Stomach (tissue), 9 donors: ENCODE data around the gene DGKQ. TPM values are rescaled to one million over a fixed set of nuclear protein-coding genes. Genes with fewer than 3 reads are reported as not detected.

Experiments used
- DNase-seq, 2 donors: peaks; one replicate each; pipeline versions ENCODE4 v3.0.0 to v3.0.0-alpha.2; 2013 to 2019
- H3K27ac ChIP-seq, 5 donors: fragments of 200-600 bp in 4 of 5; sonication (generic) in 4 of 5; one replicate each; pipeline ENCODE4 v1.5.1; 2013 to 2019; ENCODE audit warnings: mild to moderate bottlenecking in 1 of 5, moderate library complexity in 1 of 5
- H3K27me3 ChIP-seq, 3 donors: fragments of 200-600 bp; sonication (generic); one replicate each; pipeline ENCODE4 v1.5.1; 2017 to 2019; ENCODE audit warnings: mixed run types in 1 of 3
- H3K36me3 ChIP-seq, 4 donors: fragments of 200-600 bp; sonication (generic); 1 replicate in 3 of 4; 2 replicates in 1 of 4; pipeline ENCODE4 v1.5.1; 2016 to 2019
- H3K4me1 ChIP-seq, 4 donors: fragments of 200-600 bp; sonication (generic); one replicate each; pipeline ENCODE4 v1.5.1; 2016 to 2019
- H3K4me3 ChIP-seq, 4 donors: fragments of 200-600 bp; sonication (generic) in 3 of 4; one replicate each; pipeline ENCODE4 v1.5.1; 2016 to 2019; ENCODE audit warnings: mild to moderate bottlenecking in 1 of 4
- H3K9me3 ChIP-seq, 4 donors: fragments of 200-600 bp; sonication (generic); one replicate each; pipeline ENCODE4 v1.5.1; 2016 to 2019
- EP300 ChIP-seq: sonication (generic); formaldehyde crosslinking; IDR thresholded peaks from one replicate; pipeline ENCODE4 v1.6.1; 2017; ENCODE audit warnings: antibody characterized with exemption
- POLR2A ChIP-seq, 4 donors: fragments of 450-650 bp; IDR thresholded peaks; one replicate each; pipeline ENCODE4 v1.6.1; 2016; ENCODE audit warnings: antibody characterized with exemption in 4 of 4, control low read depth in 2 of 4, mild to moderate bottlenecking in 1 of 4, moderate library complexity in 1 of 4
- POLR2AphosphoS5 ChIP-seq, 3 donors: sonication (generic); formaldehyde crosslinking; IDR thresholded peaks; one replicate each; pipeline ENCODE4 v1.6.1; 2016; ENCODE audit warnings: antibody characterized with exemption in 3 of 3
- WGBS, 5 donors: extraction: QIAGEN DNeasy Blood & Tissue Kit in 3 of 5; methylation state at CpG; one replicate each; pipeline versions ENCODE4 v1.1.5 to v1.1.7; 2013 to 2018; 5-methylcytosine and 5-hydroxymethylcytosine counted together
- intact Hi-C: fragments of 100-400 bp; cut with DNase I; formaldehyde crosslinking; loops from one replicate; pipeline ENCODE4 v1.15.1; 2023; ENCODE audit warnings: low total_unique reads
- polyA plus RNA-seq, 3 donors: library from polyadenylated mRNA; stranded (reverse); fragments of 200-250 nt; gene quantifications; one replicate each; pipeline ENCODE4 v1.2.3, GENCODE V29; 2013
- total RNA-seq, 5 donors: library from RNA; depleted of rRNA; stranded (reverse); fragments of >200 nt; gene quantifications; one replicate each; pipeline versions ENCODE4 v1.1.0 to v1.2.3, GENCODE V29; 2014 to 2016
- TF ChIP-seq, protein P1 (sequence below), 7 experiments: fragments of 450-650 bp in 4 of 7; fragments of 200-600 bp in 3 of 7; sonication (generic) in 3 of 7; IDR thresholded peaks; one replicate each; pipeline ENCODE4 v1.5.1; 2016 to 2019; ENCODE audit warnings: antibody characterized with exemption in 7 of 7, control low read depth in 2 of 7, mild to moderate bottlenecking in 1 of 7
- donor health status: healthy with polysubstance abuse.
- donor health status: Bipolar disorder and iron deficiency.
- donor health status: healthy.

The DGKQ gene
- total and polyA plus RNA-seq, 8 donors, result 3.8 to 176 (median 7.3) TPM

DNA sequence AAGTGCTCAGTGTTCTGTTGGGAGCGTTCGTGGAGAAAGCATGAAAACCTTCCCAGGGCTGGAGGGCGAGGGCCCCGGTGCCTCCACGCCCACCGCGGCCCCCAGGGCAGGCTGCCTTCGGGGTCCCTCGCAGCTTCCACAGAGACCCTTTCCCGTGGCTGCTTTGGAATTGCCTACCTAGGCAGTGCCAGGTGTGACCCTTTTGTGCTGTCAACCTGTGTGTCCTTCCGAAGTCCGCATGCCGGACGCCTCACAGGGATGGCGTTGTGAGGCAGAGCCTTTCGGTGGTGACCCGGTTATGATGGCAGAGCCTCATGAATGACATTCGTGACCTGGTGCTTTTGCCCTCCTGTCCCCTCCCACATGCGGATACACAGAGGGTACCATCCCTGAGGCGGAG, 23.7 kb downstream of the DGKQ start:
- no peak overlapping the region for H3K27ac ChIP-seq
- peaks cover 9 to 42% (median 33%) of the 10 kb centered on the region in 4 donors for H3K36me3 ChIP-seq
- no peaks in the 10 kb centered on the region for H3K9me3 ChIP-seq
- H3K4me3 ChIP-seq, result no peak overlapping the region
- TF ChIP-seq EP300 (no peak), POLR2A (IDR thresholded peaks at IDR 0.05) (no peak), POLR2AphosphoS5 (IDR thresholded peaks at IDR 0.05) (no peak)
- TF ChIP-seq, protein P1, sequence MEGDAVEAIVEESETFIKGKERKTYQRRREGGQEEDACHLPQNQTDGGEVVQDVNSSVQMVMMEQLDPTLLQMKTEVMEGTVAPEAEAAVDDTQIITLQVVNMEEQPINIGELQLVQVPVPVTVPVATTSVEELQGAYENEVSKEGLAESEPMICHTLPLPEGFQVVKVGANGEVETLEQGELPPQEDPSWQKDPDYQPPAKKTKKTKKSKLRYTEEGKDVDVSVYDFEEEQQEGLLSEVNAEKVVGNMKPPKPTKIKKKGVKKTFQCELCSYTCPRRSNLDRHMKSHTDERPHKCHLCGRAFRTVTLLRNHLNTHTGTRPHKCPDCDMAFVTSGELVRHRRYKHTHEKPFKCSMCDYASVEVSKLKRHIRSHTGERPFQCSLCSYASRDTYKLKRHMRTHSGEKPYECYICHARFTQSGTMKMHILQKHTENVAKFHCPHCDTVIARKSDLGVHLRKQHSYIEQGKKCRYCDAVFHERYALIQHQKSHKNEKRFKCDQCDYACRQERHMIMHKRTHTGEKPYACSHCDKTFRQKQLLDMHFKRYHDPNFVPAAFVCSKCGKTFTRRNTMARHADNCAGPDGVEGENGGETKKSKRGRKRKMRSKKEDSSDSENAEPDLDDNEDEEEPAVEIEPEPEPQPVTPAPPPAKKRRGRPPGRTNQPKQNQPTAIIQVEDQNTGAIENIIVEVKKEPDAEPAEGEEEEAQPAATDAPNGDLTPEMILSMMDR (IDR thresholded peaks at IDR 0.05), result no peak
- WGBS, 5 donors, result 91 to 94% (median 93%) methylated on average over 17 to 20 of the region's 20 CpGs
- no peaks in the 10 kb centered on the region for H3K27me3 ChIP-seq
- DNase-seq, result no peak
- peaks cover 0 to 25% (median 4%) of the 10 kb centered on the region in 4 donors for H3K4me1 ChIP-seq
- intact Hi-C loops, result no loop called here

DNA sequence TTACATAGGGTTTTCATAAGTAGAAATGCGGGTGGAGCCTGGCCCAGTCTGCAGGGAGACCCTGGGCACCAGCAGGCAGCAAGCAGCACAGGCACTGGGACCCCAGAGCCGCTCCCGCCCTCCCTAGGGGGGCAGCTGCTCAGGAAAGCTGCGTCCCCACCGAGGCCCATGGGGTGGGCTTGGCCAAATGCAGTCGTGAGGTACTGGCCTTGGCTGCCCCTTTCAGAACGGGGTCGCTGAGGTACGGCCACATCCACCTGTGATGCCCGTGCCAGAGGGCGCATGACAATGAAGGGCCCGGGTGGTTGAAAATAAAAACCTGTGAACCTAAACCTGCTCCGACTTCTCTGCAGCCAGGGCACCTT, 24.5 kb downstream of the DGKQ start:
- Histone ChIP-seq H3K9me3 (no peaks in the 10 kb centered on the region), H3K36me3 (peaks cover 9 to 39% (median 29%) of the 10 kb centered on the region in 4 donors), H3K4me3 (no peak overlapping the region), H3K4me1 (peaks cover 0 to 25% (median 4%) of the 10 kb centered on the region in 4 donors), H3K27me3 (no peaks in the 10 kb centered on the region), H3K27ac (no peak overlapping the region)
- 90 to 97% (median 92%) methylated on average over 13 of the region's 13 CpGs for WGBS, 5 donors
- no peak for DNase-seq
- intact Hi-C loops, result no loop called here
- no peak for TF ChIP-seq POLR2A (IDR thresholded peaks at IDR 0.05)
- TF ChIP-seq, protein P1 (IDR thresholded peaks at IDR 0.05), result no peak
- TF ChIP-seq EP300, result no peak
- no peak for TF ChIP-seq POLR2AphosphoS5 (IDR thresholded peaks at IDR 0.05)

DNA sequence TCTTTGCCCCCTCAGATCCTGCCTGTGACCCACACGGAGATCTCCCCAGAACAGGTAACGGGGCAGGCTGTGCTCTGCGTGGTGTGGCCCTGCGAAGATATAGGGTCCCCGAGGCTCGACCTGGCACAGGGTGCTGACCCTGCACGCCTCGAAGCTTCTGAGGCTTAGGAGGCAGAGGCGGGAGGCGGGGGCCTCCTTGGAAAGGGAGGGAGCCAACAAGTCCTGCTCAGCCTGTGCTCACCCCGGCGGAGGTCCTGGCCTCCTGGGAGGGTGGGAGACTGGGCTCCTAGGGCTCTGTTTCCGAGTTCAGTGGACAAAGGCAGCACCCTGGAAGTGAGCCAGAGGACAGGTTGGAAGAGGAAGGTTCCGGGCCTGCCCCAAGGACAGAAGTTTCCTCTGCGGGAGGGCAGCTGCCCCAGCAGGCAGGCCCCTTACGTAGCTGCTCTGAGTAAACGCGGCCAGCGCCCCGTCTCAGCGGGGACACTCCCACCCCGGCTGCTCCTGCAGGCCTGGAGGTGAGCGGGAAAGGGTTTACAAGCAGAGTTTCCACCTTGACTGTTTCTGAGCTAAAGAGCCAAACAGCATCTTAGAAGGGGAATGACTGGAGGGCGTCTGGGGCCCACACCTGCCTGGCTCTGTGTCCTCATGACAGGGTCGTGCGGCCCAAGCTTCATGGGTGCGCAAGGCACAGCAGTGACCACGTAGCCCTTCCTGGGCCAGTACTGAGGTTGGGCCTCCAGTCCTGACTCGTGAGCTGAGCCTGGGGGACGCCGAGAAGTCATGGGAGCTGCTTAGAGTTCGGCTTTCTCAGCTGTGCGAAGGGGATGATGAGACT, 25.1 kb downstream of the DGKQ start:
- WGBS, 5 donors, result 61 to 84% (median 70%) methylated on average over 23 to 33 of the region's 33 CpGs
- peak; percentile 47 to 74 for DNase-seq

DNA sequence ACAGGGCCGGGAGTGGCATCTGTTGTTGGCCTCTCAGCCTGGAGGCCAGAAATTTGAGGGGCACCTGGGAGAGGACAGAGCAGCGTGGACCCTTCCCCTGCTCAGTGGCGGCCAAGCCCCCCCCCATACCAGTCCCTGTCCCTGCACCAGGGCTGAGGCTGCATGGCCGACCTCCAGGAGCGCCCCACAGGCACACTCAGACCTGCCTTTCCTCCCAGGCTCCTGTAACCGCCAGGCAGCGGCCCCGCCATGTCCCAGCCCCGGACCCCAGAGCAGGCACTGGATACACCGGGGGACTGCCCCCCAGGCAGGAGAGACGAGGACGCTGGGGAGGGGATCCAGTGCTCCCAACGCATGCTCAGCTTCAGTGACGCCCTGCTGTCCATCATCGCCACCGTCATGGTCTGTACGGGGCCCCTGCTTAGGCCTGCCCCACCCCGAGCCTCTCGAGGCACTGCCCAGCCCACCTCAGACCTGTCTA, 25.8 kb downstream of the DGKQ start:
- 91 to 100% (median 94%) methylated on average over 9 to 19 of the region's 19 CpGs for WGBS, 5 donors
- no peak overlapping the region for H3K4me3 ChIP-seq
- H3K9me3 ChIP-seq, result no peaks in the 10 kb centered on the region
- no peak overlapping the region for H3K27ac ChIP-seq
- peak in 1 of 2 donors; percentile 3 for DNase-seq
- H3K36me3 ChIP-seq, result peaks cover 9 to 35% (median 24%) of the 10 kb centered on the region in 4 donors
- TF ChIP-seq POLR2AphosphoS5 (IDR thresholded peaks at IDR 0.05) (no peak), POLR2A (IDR thresholded peaks at IDR 0.05) (no peak), EP300 (no peak)
- TF ChIP-seq, protein P1 (IDR thresholded peaks at IDR 0.05), result no peak
- intact Hi-C loops, result no loop called here
- H3K4me1 ChIP-seq, result peaks cover 0 to 25% (median 4%) of the 10 kb centered on the region in 4 donors
- H3K27me3 ChIP-seq, result no peaks in the 10 kb centered on the region

More for the DNA sequence above, 25.1 kb downstream of the DGKQ start:
- H3K27ac ChIP-seq, result no peak overlapping the region
- peaks cover 9 to 39% (median 30%) of the 10 kb centered on the region in 4 donors for H3K36me3 ChIP-seq
- no peaks in the 10 kb centered on the region for H3K27me3 ChIP-seq
- TF ChIP-seq EP300 (no peak), POLR2A (IDR thresholded peaks at IDR 0.05) (no peak), POLR2AphosphoS5 (IDR thresholded peaks at IDR 0.05) (no peak)
- TF ChIP-seq, protein P1 (IDR thresholded peaks at IDR 0.05), result no peak
- no peaks in the 10 kb centered on the region for H3K9me3 ChIP-seq
- H3K4me1 ChIP-seq, result peaks cover 0 to 25% (median 4%) of the 10 kb centered on the region in 4 donors
- intact Hi-C loops, result no loop called here
- H3K4me3 ChIP-seq, result no peak overlapping the region
